COLO668 (cell line): ENCODE results near the gene PDE4D.
"Not testable (repeated sequence)": the region's sequence is repeated elsewhere in the genome, so short reads cannot be mapped to it uniquely, and the experiment has no call there.

ENCODE experiments used
- DNase-seq: peaks from one replicate; lab custom pipeline; 2025; ENCODE audit not compliant: unreplicated experiment; lab: John Stamatoyannopoulos, UW

Gene PDE4D

GRCh38 chr5:58963361-58963760 lies 930.2 kb downstream of the PDE4D start:
- DNase-seq = no peak

- DNase-seq = no peak
These were observed 931.8 kb downstream of the PDE4D start for GRCh38 chr5:58961631-58962280.

- no peak for DNase-seq
These were observed 934.8 kb downstream of the PDE4D start for GRCh38 chr5:58958701-58959100.

GRCh38 chr5:58953218-58953617 lies 940.3 kb downstream of the PDE4D start:
- DNase-seq = not testable (repeated sequence)

- no peak for DNase-seq
These were observed 943.3 kb downstream of the PDE4D start for GRCh38 chr5:58950224-58950623.

- DNase-seq = no peak
These were observed 947.3 kb downstream of the PDE4D start for GRCh38 chr5:58946230-58946629.

- no peak for DNase-seq
These were observed 949.3 kb downstream of the PDE4D start for GRCh38 chr5:58944221-58944620.

GRCh38 chr5:58940446-58940845 lies 953.1 kb downstream of the PDE4D start:
- no peak for DNase-seq

- DNase-seq = no peak
These were observed 953.9 kb downstream of the PDE4D start for GRCh38 chr5:58939664-58940063.

- DNase-seq = no peak
These were observed 954.7 kb downstream of the PDE4D start for GRCh38 chr5:58938563-58939424.

- DNase-seq = no peak
These were observed 956.4 kb downstream of the PDE4D start for GRCh38 chr5:58937031-58937681.

- DNase-seq = no peak
These were observed 958.9 kb downstream of the PDE4D start for GRCh38 chr5:58934629-58935097.

GRCh38 chr5:58933891-58934628 lies 959.5 kb downstream of the PDE4D start:
- no peak for DNase-seq

- DNase-seq = no peak
These were observed 961.4 kb downstream of the PDE4D start for GRCh38 chr5:58932057-58932612.

GRCh38 chr5:58930520-58930919 lies 963.0 kb downstream of the PDE4D start:
- DNase-seq = no peak

- DNase-seq = no peak
These were observed 963.8 kb downstream of the PDE4D start for GRCh38 chr5:58929726-58930125.

- DNase-seq = no peak
These were observed 965.6 kb downstream of the PDE4D start for GRCh38 chr5:58927938-58928337.

GRCh38 chr5:58927181-58927580 lies 966.3 kb downstream of the PDE4D start:
- DNase-seq = no peak

GRCh38 chr5:58926541-58926935 lies 967.0 kb downstream of the PDE4D start:
- no peak for DNase-seq

- no peak for DNase-seq
These were observed 967.6 kb downstream of the PDE4D start for GRCh38 chr5:58925627-58926540.
